ENCODE results near the gene IKZF3.
"Not testable (repeated sequence)": the region's sequence is repeated elsewhere in the genome, so short reads cannot be mapped to it uniquely, and the experiment has no call there.

Gene IKZF3

DNA sequence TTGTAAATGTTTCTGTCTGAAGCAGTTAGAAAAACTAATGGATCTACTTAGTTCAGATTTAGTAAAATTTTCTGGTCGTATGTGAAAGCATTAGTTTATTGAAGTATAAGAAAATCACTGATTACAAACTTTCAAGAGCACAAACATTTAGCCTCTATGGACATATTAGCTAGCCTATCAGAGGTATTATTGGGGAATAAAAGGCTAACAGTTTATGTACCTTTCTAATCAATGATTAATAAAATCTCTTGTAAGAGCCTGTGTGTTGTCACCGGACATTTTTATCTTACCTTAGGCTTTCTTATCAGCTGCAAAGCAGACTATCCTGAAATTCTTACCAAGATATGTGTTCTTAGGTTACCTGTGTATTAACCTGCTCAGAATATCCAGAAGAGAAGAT lies 25.1 kb upstream of the IKZF3 start:
- Histone ChIP-seq H3K9ac (ENCODE audit: insufficient read length) (no peak overlapping the region), H3K27ac (no peak overlapping the region), H3K4me3 (no peak overlapping the region), H3K9me3 (ENCODE audit: low read depth, low read length) (no peaks in the 10 kb centered on the region), H3K36me3 (ENCODE audit: insufficient read depth, low read length) (no peaks in the 10 kb centered on the region)
- no peak for TF ChIP-seq POLR2AphosphoS5 (IDR thresholded peaks at IDR 0.05; ENCODE audit: borderline replicate concordance, low read depth, low read length)
- no peak for TF ChIP-seq FOXP2 (optimal IDR thresholded peaks at IDR 0.05; ENCODE audit: control extremely low read depth, extremely low read length, insufficient read depth)
- no peak for TF ChIP-seq EZH2 (IDR thresholded peaks at IDR 0.05)
- no peak for DNase-seq (ENCODE audit: low read depth, low spot score)

DNA sequence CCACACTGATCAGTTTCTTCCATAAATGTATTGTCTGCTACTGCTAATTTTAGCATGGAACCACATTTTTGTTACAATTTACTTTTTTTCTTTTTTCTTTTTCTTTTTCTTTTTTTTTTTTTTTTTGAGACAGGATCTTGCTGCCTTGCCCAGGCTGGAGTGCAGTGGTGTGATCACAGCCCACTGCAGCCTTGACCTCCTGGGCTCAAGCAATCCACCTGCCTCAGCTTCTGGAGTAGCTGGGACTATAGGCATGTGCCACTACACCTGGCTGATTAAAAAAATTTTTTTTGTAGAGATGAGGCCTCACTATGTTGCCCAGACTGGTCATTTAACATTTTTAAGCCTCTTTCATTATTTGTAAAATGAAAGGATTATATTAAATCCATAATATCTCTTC lies 23.0 kb upstream of the IKZF3 start:
- DNase-seq (ENCODE audit: low read depth, low spot score): no peak

DNA sequence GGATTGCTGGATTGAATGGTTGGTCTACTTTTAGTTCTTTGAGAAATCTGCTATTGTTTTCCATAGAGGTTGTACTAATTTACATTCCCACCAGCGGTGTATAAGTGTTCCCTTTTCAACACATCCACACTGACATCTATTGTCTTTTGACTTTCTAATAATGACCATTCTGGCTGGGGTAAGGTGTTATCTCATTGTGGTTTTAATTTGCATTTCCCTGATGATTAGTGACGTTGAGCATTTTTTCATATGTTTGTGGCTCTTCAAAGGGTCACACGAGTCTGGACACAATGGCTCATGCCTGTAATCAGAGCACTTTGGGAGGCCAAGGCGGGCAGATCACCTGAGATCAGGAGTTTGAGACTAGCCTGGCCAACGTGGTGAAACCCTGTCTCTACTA lies 22.0 kb upstream of the IKZF3 start:
- not testable (repeated sequence) for H3K36me3 ChIP-seq (ENCODE audit: insufficient read depth, low read length); H3K27ac ChIP-seq; H3K4me3 ChIP-seq; H3K9me3 ChIP-seq (ENCODE audit: low read depth, low read length); H3K9ac ChIP-seq (ENCODE audit: insufficient read length); DNase-seq (ENCODE audit: low read depth, low spot score)

More for the DNA sequence above, 23.0 kb upstream of the IKZF3 start:
- Histone ChIP-seq H3K4me3 (no peak overlapping the region), H3K27ac (no peak overlapping the region), H3K9me3 (ENCODE audit: low read depth, low read length) (no peaks in the 10 kb centered on the region), H3K36me3 (ENCODE audit: insufficient read depth, low read length) (no peaks in the 10 kb centered on the region), H3K9ac (ENCODE audit: insufficient read length) (no peak overlapping the region)
- TF ChIP-seq FOXP2 (optimal IDR thresholded peaks at IDR 0.05; ENCODE audit: control extremely low read depth, extremely low read length, insufficient read depth) (no peak), EZH2 (IDR thresholded peaks at IDR 0.05) (no peak), POLR2AphosphoS5 (IDR thresholded peaks at IDR 0.05; ENCODE audit: borderline replicate concordance, low read depth, low read length) (no peak)

DNA sequence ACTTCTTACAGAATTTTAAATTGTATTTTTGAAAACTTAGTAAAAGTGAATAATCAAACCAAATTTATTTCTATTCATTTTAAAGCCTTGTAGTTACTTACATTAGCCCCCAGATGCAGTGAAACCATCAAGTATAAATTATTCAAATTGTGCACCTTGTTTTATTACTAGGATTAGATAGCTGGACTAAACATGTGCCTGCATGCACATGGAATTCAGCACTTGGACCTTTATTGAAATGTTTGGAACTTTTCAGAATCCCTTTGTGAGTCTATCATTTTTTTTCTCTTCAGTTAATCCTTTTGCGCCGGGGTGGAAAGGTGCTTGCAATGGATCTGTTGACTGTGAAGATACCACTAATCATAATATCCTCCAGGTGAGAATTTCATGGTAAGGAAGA lies 8.6 kb upstream of the IKZF3 start:
- Histone ChIP-seq H3K36me3 (ENCODE audit: insufficient read depth, low read length) (no peaks in the 10 kb centered on the region), H3K4me3 (no peak overlapping the region), H3K9me3 (ENCODE audit: low read depth, low read length) (no peaks in the 10 kb centered on the region), H3K27ac (no peak overlapping the region), H3K9ac (ENCODE audit: insufficient read length) (no peak overlapping the region)
- no peak for DNase-seq (ENCODE audit: low read depth, low spot score)
- TF ChIP-seq FOXP2 (optimal IDR thresholded peaks at IDR 0.05; ENCODE audit: control extremely low read depth, extremely low read length, insufficient read depth) (no peak), POLR2AphosphoS5 (IDR thresholded peaks at IDR 0.05; ENCODE audit: borderline replicate concordance, low read depth, low read length) (no peak), EZH2 (IDR thresholded peaks at IDR 0.05) (no peak)

GRCh38 chr17:39871801-39872200 lies 7.7 kb upstream of the IKZF3 start:
- Histone ChIP-seq H3K27ac (no peak overlapping the region), H3K36me3 (ENCODE audit: insufficient read depth, low read length) (no peaks in the 10 kb centered on the region), H3K4me3 (no peak overlapping the region), H3K9me3 (ENCODE audit: low read depth, low read length) (no peaks in the 10 kb centered on the region), H3K9ac (ENCODE audit: insufficient read length) (no peak overlapping the region)
- no peak for DNase-seq (ENCODE audit: low read depth, low spot score)
- no peak for TF ChIP-seq EZH2 (IDR thresholded peaks at IDR 0.05)
- no peak for TF ChIP-seq POLR2AphosphoS5 (IDR thresholded peaks at IDR 0.05; ENCODE audit: borderline replicate concordance, low read depth, low read length)
- no peak for TF ChIP-seq FOXP2 (optimal IDR thresholded peaks at IDR 0.05; ENCODE audit: control extremely low read depth, extremely low read length, insufficient read depth)

- no peak for DNase-seq (ENCODE audit: low read depth, low spot score)
- H3K9ac ChIP-seq (ENCODE audit: insufficient read length): no peak overlapping the region
- H3K27ac ChIP-seq: no peak overlapping the region
- H3K4me3 ChIP-seq: no peak overlapping the region
- no peaks in the 10 kb centered on the region for H3K36me3 ChIP-seq (ENCODE audit: insufficient read depth, low read length)
- TF ChIP-seq FOXP2 (optimal IDR thresholded peaks at IDR 0.05; ENCODE audit: control extremely low read depth, extremely low read length, insufficient read depth) (no peak), POLR2AphosphoS5 (IDR thresholded peaks at IDR 0.05; ENCODE audit: borderline replicate concordance, low read depth, low read length) (no peak), EZH2 (IDR thresholded peaks at IDR 0.05) (no peak)
- no peaks in the 10 kb centered on the region for H3K9me3 ChIP-seq (ENCODE audit: low read depth, low read length)
Observed at GRCh38 chr17:39870776-39871175, 6.7 kb upstream of the IKZF3 start.

DNA sequence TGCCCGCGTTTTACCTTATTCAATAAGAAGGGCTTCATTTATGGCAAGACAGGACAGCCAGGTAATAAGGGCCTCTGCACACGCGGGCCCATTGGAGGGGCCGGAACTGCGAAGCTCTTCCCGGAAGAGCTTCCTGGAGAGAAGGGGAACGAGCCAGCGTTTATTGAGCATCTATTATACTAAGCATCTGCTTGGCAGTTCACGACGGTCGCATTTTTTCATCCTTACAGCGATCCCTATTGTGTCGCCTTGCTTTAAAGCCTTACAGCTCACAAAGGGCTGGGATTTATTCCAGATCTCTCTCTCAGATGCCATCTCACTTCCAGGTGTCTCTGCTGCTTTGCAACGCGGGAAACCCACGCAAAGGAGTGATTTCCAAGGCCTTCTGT lies 4.4 kb upstream of the IKZF3 start:
- no peak overlapping the region for H3K27ac ChIP-seq
- H3K9ac ChIP-seq (ENCODE audit: insufficient read length): no peak overlapping the region

DNA sequence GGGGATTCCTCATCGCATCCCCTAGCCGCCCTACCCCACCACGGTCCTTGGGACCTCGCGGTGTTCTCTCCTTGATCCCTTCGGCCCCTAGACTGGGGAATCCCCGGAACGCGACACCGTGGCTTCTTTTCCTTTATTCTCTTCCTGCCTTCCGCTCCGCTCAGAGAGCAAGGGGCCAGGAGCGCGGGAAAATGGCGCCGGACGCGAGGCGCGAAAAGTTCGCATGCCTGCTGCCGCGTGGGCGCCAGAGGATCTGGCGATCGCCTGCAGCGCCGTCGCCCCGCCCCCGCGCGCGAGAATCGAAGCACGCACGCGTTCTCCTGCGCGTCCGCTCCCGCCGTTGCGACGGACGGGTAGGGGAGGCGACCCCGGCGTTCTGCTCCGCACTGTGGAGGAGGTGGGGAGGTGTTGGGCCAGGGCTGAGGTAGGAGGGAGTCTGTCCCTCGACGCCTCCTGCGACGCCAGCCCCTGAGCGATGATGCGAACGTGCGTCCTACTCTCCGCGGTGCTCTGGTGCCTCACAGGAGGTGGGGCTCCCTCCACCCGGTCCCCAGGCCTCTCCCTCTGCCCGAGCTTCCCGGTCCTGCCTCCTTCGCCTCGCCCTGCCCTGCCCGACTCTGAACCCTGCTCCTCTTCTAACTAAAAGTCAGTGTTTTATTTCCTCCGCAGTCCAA lies 3.9 kb upstream of the IKZF3 start, which contains the start of gene ZPBP2:
TSS of gene ZPBP2 (plus strand) at position 323 of the 674 bp plus-strand sequence. CDS start at position 476, 153 bp downstream.
- H3K9me3 ChIP-seq (ENCODE audit: low read depth, low read length): no peaks in the 10 kb centered on the region
- no peaks in the 10 kb centered on the region for H3K36me3 ChIP-seq (ENCODE audit: insufficient read depth, low read length)
- H3K27ac ChIP-seq: no peak within 1 kb of the TSS
- no peak within 1 kb of the TSS for H3K9ac ChIP-seq (ENCODE audit: insufficient read length)
- DNase-seq (ENCODE audit: low read depth, low spot score): no peak
- H3K4me3 ChIP-seq: no peak within 1 kb of the TSS
- TF ChIP-seq EZH2 (IDR thresholded peaks at IDR 0.05): no peak

More for the DNA sequence above, 4.4 kb upstream of the IKZF3 start:
- Histone ChIP-seq H3K36me3 (ENCODE audit: insufficient read depth, low read length) (no peaks in the 10 kb centered on the region), H3K9me3 (ENCODE audit: low read depth, low read length) (no peaks in the 10 kb centered on the region), H3K4me3 (no peak overlapping the region)
- no peak for TF ChIP-seq EZH2 (IDR thresholded peaks at IDR 0.05)
- no peak for TF ChIP-seq FOXP2 (optimal IDR thresholded peaks at IDR 0.05; ENCODE audit: control extremely low read depth, extremely low read length, insufficient read depth)
- TF ChIP-seq POLR2AphosphoS5 (IDR thresholded peaks at IDR 0.05; ENCODE audit: borderline replicate concordance, low read depth, low read length): no peak
- DNase-seq (ENCODE audit: low read depth, low spot score): no peak

Data from SK-N-MC (cell line).